H1 (cell line): ENCODE data around the gene TMC6. TPM values are rescaled to one million over a fixed set of nuclear protein-coding genes. Genes with fewer than 3 reads are reported as not detected.

Source experiments
- CTCF ChIA-PET: fragments of 300-600 bp; sonication (Branson Sonifier 250); formaldehyde crosslinking; loops from one replicate; lab custom pipeline; 2021; ENCODE audit not compliant: partially characterized antibody; lab: Charles Lee
- POLR2A ChIA-PET: fragments of 300-600 bp; sonication (Branson Sonifier 250); formaldehyde crosslinking; loops from one replicate; lab custom pipeline; 2021; ENCODE audit warnings: inconsistent platforms; ENCODE audit not compliant: partially characterized antibody; lab: Charles Lee
- DNase-seq, 2 experiments: peaks; one replicate each; pipeline versions ENCODE4 v3.0.0 to v3.0.0-alpha.2; 2010 to 2022; ENCODE audit warnings: low spot score in 2 of 2, low read depth in 1 of 2, mixed read lengths in 1 of 2
- FAIRE-seq: peaks from 2 replicates; lab custom pipeline; 2011; peaks lifted over from hg19 to GRCh38; lab: Jason Lieb, UNC
- H2AFZ ChIP-seq: 2 replicates; pipeline ENCODE4 v1.8.1; 2012; ENCODE audit warnings: low read length, inconsistent platforms
- H2AK5ac ChIP-seq: 2 replicates; pipeline ENCODE4 v1.6.1; 2013; ENCODE audit warnings: low read depth, low read length
- H2BK120ac ChIP-seq: replicated peaks from 2 replicates; pipeline ENCODE3; 2013; ENCODE audit warnings: low read depth, low read length, inconsistent platforms
- H2BK12ac ChIP-seq: 2 replicates; pipeline ENCODE4 v1.6.1; 2013; ENCODE audit warnings: low read depth, low read length
- H2BK15ac ChIP-seq: 2 replicates; pipeline ENCODE4 v1.6.1; 2013; ENCODE audit warnings: low read length
- H2BK20ac ChIP-seq: 2 replicates; pipeline ENCODE4 v1.6.1; 2013; ENCODE audit warnings: low read length
- H2BK5ac ChIP-seq: 2 replicates; pipeline ENCODE4 v1.6.1; 2013; ENCODE audit warnings: low read depth, low read length
- H3K14ac ChIP-seq: 2 replicates; pipeline ENCODE4 v1.6.1; 2013; ENCODE audit warnings: inconsistent platforms; ENCODE audit not compliant: insufficient read length
- H3K18ac ChIP-seq: 2 replicates; pipeline ENCODE4 v1.6.1; 2013; ENCODE audit warnings: low read length; ENCODE audit errors: extremely low read depth
- H3K23ac ChIP-seq: 2 replicates; pipeline ENCODE4 v1.6.1; 2013; ENCODE audit warnings: inconsistent platforms; ENCODE audit not compliant: insufficient read length
- H3K23me2 ChIP-seq: 2 replicates; pipeline ENCODE4 v1.6.1; 2013; ENCODE audit warnings: low read depth, low read length
- H3K27ac ChIP-seq: 2 replicates; pipeline ENCODE4 v1.6.1; 2011; ENCODE audit warnings: low read depth, low read length, inconsistent platforms
- H3K27me3 ChIP-seq, 4 experiments: replicated peaks in 1 of 4; 1 replicate in 1 of 4; 2 replicates in 3 of 4; pipeline versions ENCODE4 v1.6.1 to v1.8.1; 2011 to 2013; ENCODE audit warnings: low read length in 3 of 4, mild to moderate bottlenecking in 3 of 4, inconsistent platforms in 2 of 4, mixed read lengths in 2 of 4, moderate library complexity in 1 of 4; ENCODE audit not compliant: control insufficient read depth in 3 of 4, insufficient read depth in 3 of 4; ENCODE audit errors: extremely low read depth in 1 of 4
- H3K36me3 ChIP-seq, 4 experiments: 2 replicates each; pipeline versions ENCODE4 v1.6.1 to v1.8.1; 2011 to 2013; ENCODE audit warnings: mild to moderate bottlenecking in 4 of 4, low read length in 3 of 4, moderate library complexity in 2 of 4, control low read depth in 1 of 4, inconsistent platforms in 1 of 4; ENCODE audit not compliant: insufficient read depth in 4 of 4, control insufficient read depth in 2 of 4
- H3K4ac ChIP-seq: replicated peaks from 2 replicates; pipeline ENCODE3; 2013; ENCODE audit warnings: low read length, low read depth, mixed read lengths, inconsistent platforms; ENCODE audit not compliant: insufficient read length
- H3K4me1 ChIP-seq, 4 experiments: replicated peaks in 1 of 4; 1 replicate in 1 of 4; 2 replicates in 3 of 4; pipeline versions ENCODE4 v1.6.1 to v1.8.1; 2011 to 2013; ENCODE audit warnings: low read length in 3 of 4, inconsistent platforms in 2 of 4, mixed read lengths in 1 of 4; ENCODE audit not compliant: insufficient read depth in 4 of 4, control insufficient read depth in 3 of 4
- H3K4me2 ChIP-seq, 2 experiments: 2 replicates each; pipeline versions ENCODE4 v1.6.1 to v1.8.1; 2011 to 2013; ENCODE audit warnings: low read depth in 2 of 2, low read length in 2 of 2, control low read depth in 1 of 2, inconsistent platforms in 1 of 2, mild to moderate bottlenecking in 1 of 2; ENCODE audit not compliant: insufficient read depth in 1 of 2
- H3K4me3 ChIP-seq, 4 experiments: fragments of 200-600, 300-600 bp in 1 of 4; sonication (generic), shearing (Covaris generic), sonication (Bioruptor Twin) in 1 of 4; 2 replicates each; pipeline versions ENCODE4 v1.5.1 to v1.8.1; 2011 to 2016; ENCODE audit warnings: low read length in 4 of 4, low read depth in 3 of 4, control low read depth in 2 of 4, inconsistent platforms in 2 of 4, mild to moderate bottlenecking in 2 of 4, mixed read lengths in 1 of 4, moderate library complexity in 1 of 4; ENCODE audit not compliant: insufficient read depth in 2 of 4; ENCODE audit errors: extremely low read depth in 1 of 4
- H3K56ac ChIP-seq: replicated peaks from 2 replicates; pipeline ENCODE3; 2013; ENCODE audit warnings: low read depth, mild to moderate bottlenecking, mixed read lengths, low read length, inconsistent platforms; ENCODE audit not compliant: insufficient read length
- H3K79me1 ChIP-seq: 2 replicates; pipeline ENCODE4 v1.6.1; 2013; ENCODE audit warnings: low read depth, low read length, control low read depth
- H3K79me2 ChIP-seq, 2 experiments: 2 replicates each; pipeline versions ENCODE4 v1.6.1 to v1.8.1; 2012 to 2013; ENCODE audit warnings: low read length in 2 of 2, mild to moderate bottlenecking in 2 of 2, inconsistent platforms in 1 of 2; ENCODE audit not compliant: insufficient read depth in 2 of 2, control insufficient read depth in 1 of 2
- H3K9ac ChIP-seq, 4 experiments: replicated peaks in 1 of 4; 1 replicate in 1 of 4; 2 replicates in 3 of 4; pipeline versions ENCODE4 v1.6.1 to v1.8.1; 2011 to 2013; ENCODE audit warnings: low read depth in 3 of 4, low read length in 3 of 4, control low read depth in 2 of 4, mild to moderate bottlenecking in 2 of 4, moderate library complexity in 2 of 4, inconsistent platforms in 1 of 4; ENCODE audit errors: extremely low read depth in 1 of 4
- H3K9me3 ChIP-seq, 2 experiments: 2 replicates each; pipeline versions ENCODE4 v1.6.1 to v1.8.1; 2012 to 2013; ENCODE audit warnings: mild to moderate bottlenecking in 2 of 2, moderate library complexity in 2 of 2, control low read depth in 1 of 2, inconsistent platforms in 1 of 2, low read depth in 1 of 2, low read length in 1 of 2, mixed read lengths in 1 of 2; ENCODE audit not compliant: insufficient read depth in 2 of 2
- H4K20me1 ChIP-seq, 2 experiments: replicated peaks in 1 of 2; 2 replicates each; pipeline versions ENCODE3 to v1.8.1; 2011 to 2013; ENCODE audit warnings: inconsistent platforms in 2 of 2, low read length in 2 of 2, mild to moderate bottlenecking in 1 of 2; ENCODE audit not compliant: insufficient read depth in 2 of 2, control insufficient read depth in 1 of 2
- H4K5ac ChIP-seq: 2 replicates; pipeline ENCODE4 v1.6.1; 2013; ENCODE audit warnings: low read length, low read depth, mixed read lengths, inconsistent platforms; ENCODE audit not compliant: insufficient read length
- H4K8ac ChIP-seq: 2 replicates; pipeline ENCODE4 v1.8.0; 2013; ENCODE audit warnings: mild to moderate bottlenecking, moderate library complexity, low read length, inconsistent platforms; ENCODE audit not compliant: insufficient read depth; ENCODE audit errors: extremely low read depth
- H4K91ac ChIP-seq: replicated peaks from 2 replicates; pipeline ENCODE3; 2013; ENCODE audit warnings: low read length, mixed read lengths, inconsistent platforms; ENCODE audit not compliant: insufficient read length
- CBX5 ChIP-seq: fragments of 300-800, 300-1000 bp; sonication (generic); IDR thresholded peaks from 2 replicates; pipeline ENCODE4 v1.7.1; 2016; ENCODE audit warnings: antibody characterized with exemption, low read length, low read depth
- CBX8 ChIP-seq: fragments of 300-800, 300-1000 bp; sonication (generic); IDR thresholded peaks from 2 replicates; pipeline ENCODE4 v1.7.1; 2016; ENCODE audit warnings: low read depth, low read length, borderline replicate concordance
- CREB1 ChIP-seq: IDR thresholded peaks from 2 replicates; pipeline ENCODE4 v1.6.1; 2012; ENCODE audit warnings: inconsistent platforms
- EZH2 ChIP-seq: fragments of 200-600 bp; sonication (generic); IDR thresholded peaks from 2 replicates; pipeline ENCODE4 v1.7.1; 2012; ENCODE audit warnings: low read depth, mild to moderate bottlenecking, moderate library complexity, low read length, inconsistent platforms; ENCODE audit not compliant: severe bottlenecking
- KDM1A ChIP-seq: fragments of 200-600, 300-600 bp; sonication (generic); IDR thresholded peaks from 2 replicates; pipeline ENCODE4 v1.7.1; 2016; ENCODE audit warnings: mild to moderate bottlenecking, low read length, borderline replicate concordance
- KDM5A ChIP-seq: fragments of 200-600 bp; IDR thresholded peaks from 2 replicates; pipeline ENCODE4 v1.7.1; 2012; ENCODE audit warnings: mild to moderate bottlenecking, low read length, inconsistent platforms, mixed read lengths
- NANOG ChIP-seq: IDR thresholded peaks from 2 replicates; pipeline ENCODE4 v1.6.1; 2011; ENCODE audit warnings: low read length, low read depth, mild to moderate bottlenecking, inconsistent platforms; ENCODE audit not compliant: insufficient read depth, poor library complexity, severe bottlenecking
- PHF8 ChIP-seq: fragments of 200-600 bp; sonication (generic); conservative IDR thresholded peaks from 2 replicates; pipeline ENCODE4 v1.7.1; 2012; ENCODE audit warnings: low read depth, mild to moderate bottlenecking, inconsistent platforms, low read length, moderate library complexity
- POLR2AphosphoS5 ChIP-seq: IDR thresholded peaks from 2 replicates; pipeline ENCODE4 v1.6.1; 2011; ENCODE audit warnings: low read depth, low read length
- RBBP5 ChIP-seq: IDR thresholded peaks from 2 replicates; pipeline ENCODE4 v1.7.1; 2012; ENCODE audit warnings: low read depth, mild to moderate bottlenecking, inconsistent platforms, low read length, moderate library complexity, borderline replicate concordance
- SP2 ChIP-seq: IDR thresholded peaks from 2 replicates; pipeline ENCODE4 v1.6.1; 2012; ENCODE audit warnings: mild to moderate bottlenecking, low read length, inconsistent platforms
- TCF12 ChIP-seq: IDR thresholded peaks from 2 replicates; pipeline ENCODE4 v1.6.1; 2011; ENCODE audit warnings: low read depth, mild to moderate bottlenecking, low read length
- YY1 ChIP-seq: IDR thresholded peaks from 2 replicates; pipeline ENCODE4 v1.6.1; 2011; ENCODE audit warnings: low read depth, mild to moderate bottlenecking, low read length
- WGBS, 2 experiments: shearing (Covaris generic) in 1 of 2; methylation state at CpG; one replicate each; pipeline versions ENCODE4 v1.1.6 to v1.1.7; 2013 to 2015; ENCODE audit warnings: low lambda C conversion rate in 2 of 2, mixed read lengths in 2 of 2, inconsistent platforms in 1 of 2, low coverage in 1 of 2, missing lambda C conversion rate in 1 of 2; ENCODE audit not compliant: insufficient replicate concordance in 2 of 2, insufficient coverage in 1 of 2, insufficient read length in 1 of 2; ENCODE audit errors: extremely low coverage in 1 of 2, missing lambda C conversion rate in 1 of 2; 5-methylcytosine and 5-hydroxymethylcytosine counted together
- polyA plus RNA-seq, 7 experiments: library from polyadenylated mRNA; depleted of rRNA in 3 of 7; stranded (reverse) in 5 of 7; unstranded in 2 of 7; fragments of >200 nt in 5 of 7; fragments of 200-250 nt in 2 of 7; gene quantifications; 1 replicate in 5 of 7; 2 replicates in 1 of 7; 4 replicates in 1 of 7; pipeline versions ENCODE4 v1.2.1 to v1.2.3, GENCODE V29; 2011 to 2013; ENCODE audit warnings: missing spikeins in 2 of 7, mixed read lengths in 2 of 7
- total RNA-seq: library from RNA; stranded (reverse); fragmentation: NEBNext Ultra II Directional; extraction: Animal tissue kit (Norgen Biotek cat#: 25700); gene quantifications from 2 replicates; pipeline ENCODE4 v1.2.1, GENCODE V29; 2021

Gene TMC6
- total and polyA plus RNA-seq, 2 of the 8 experiments (the other 6 are each of a cell fraction or from before 2014, with no cell fraction given), result 39.4 to 77.6 TPM

DNA sequence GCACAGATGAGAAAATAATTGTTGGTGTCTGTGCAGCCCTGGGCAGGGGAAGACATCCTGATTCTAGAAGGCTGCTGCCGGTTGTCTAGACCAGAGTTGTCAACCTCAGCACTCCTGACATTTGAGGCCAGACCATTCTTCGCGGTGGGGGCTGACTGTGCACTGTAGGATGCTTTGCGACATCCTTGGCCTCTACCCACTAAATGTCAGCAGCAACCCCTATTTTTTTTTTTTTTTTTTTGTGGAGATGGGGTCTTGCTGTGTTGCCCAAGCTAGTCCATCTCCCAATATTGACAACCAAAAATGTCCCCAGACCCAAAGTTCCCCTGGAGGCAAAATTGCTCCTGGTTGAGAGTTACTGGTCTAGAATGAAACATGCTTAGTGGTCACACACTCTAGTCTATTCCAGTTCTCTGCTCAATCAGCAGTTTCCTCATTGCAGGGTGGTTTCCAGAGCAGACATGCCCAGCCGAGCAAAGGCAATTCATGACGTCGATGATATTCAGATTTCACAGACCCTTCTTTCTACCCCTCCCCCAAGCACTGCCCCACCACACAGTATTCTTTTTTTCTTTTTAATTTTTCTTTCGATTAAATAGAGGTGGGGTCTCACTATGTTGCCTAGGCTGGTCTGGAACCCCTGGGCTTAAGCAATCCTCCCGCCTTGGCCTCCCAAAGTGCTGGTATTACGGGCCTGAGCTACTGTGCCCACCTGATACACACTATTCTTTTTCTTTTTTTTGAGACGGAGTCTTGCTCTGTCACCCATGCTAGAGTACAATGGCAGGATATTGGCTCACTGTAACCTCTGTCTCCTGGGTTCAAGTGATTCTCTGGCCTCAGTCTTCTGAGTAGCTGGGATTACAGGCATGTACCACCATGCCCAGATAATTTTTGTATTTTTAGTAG lies 26.6 kb upstream of the TMC6 start:
- H3K4me1 ChIP-seq, result no peaks in the 10 kb centered on the region
- POLR2A ChIA-PET, result no interaction called here
- H2AFZ ChIP-seq, result no peak overlapping the region
- no peak for FAIRE-seq
- WGBS, 2 experiments, result 94% methylated on average over 11 of the region's 11 CpGs; no CpG with 5 or more reads in 1 of the 2 experiments
- no peak overlapping the region for H3K18ac ChIP-seq
- H3K14ac ChIP-seq, result no peak overlapping the region
- no peaks in the 10 kb centered on the region for H3K79me2 ChIP-seq
- no peaks in the 10 kb centered on the region for H3K9me3 ChIP-seq
- CTCF ChIA-PET, result no interaction called here
- H3K4ac ChIP-seq, result no peak overlapping the region
- H3K4me3 ChIP-seq, result no peak overlapping the region
- no peak overlapping the region for H3K4me2 ChIP-seq
- H3K27me3 ChIP-seq, result no peaks in the 10 kb centered on the region
- H2BK15ac ChIP-seq, result no peak overlapping the region
- H2AK5ac ChIP-seq, result no peak overlapping the region
- H3K36me3 ChIP-seq, result no peaks in the 10 kb centered on the region
- no peak overlapping the region for H3K27ac ChIP-seq
- no peak overlapping the region for H3K56ac ChIP-seq
- no peak overlapping the region for H2BK5ac ChIP-seq
- no peak overlapping the region for H2BK120ac ChIP-seq
- H3K79me1 ChIP-seq, result no peaks in the 10 kb centered on the region
- no peak overlapping the region for H2BK20ac ChIP-seq
- no peak overlapping the region for H2BK12ac ChIP-seq
- no peak overlapping the region for H4K91ac ChIP-seq
- H3K9ac ChIP-seq, result no peak overlapping the region
- no peak for DNase-seq
- no peaks in the 10 kb centered on the region for H4K20me1 ChIP-seq
- H3K23ac ChIP-seq, result no peak overlapping the region
- H3K23me2 ChIP-seq, result no peaks in the 10 kb centered on the region
- no peak overlapping the region for H4K5ac ChIP-seq
- no peak overlapping the region for H4K8ac ChIP-seq
- TF ChIP-seq EZH2 (no peak), NANOG (no peak), CBX5 (no peak), TCF12 (no peak), CBX8 (no peak), CREB1 (no peak), RBBP5 (no peak), KDM1A (no peak), SP2 (no peak), PHF8 (no peak), KDM5A (no peak), YY1 (no peak), POLR2AphosphoS5 (no peak)
